ENCODE measurements around the gene FKBP2.
A peak's percentile ranks its signal among the peaks of the same experiment; 100 is the strongest.

Gene FKBP2

GRCh38 chr11:64219755-64220154 lies 21.1 kb upstream of the FKBP2 start:
- DNase-seq (ENCODE audit: low read depth) = no peak

DNA sequence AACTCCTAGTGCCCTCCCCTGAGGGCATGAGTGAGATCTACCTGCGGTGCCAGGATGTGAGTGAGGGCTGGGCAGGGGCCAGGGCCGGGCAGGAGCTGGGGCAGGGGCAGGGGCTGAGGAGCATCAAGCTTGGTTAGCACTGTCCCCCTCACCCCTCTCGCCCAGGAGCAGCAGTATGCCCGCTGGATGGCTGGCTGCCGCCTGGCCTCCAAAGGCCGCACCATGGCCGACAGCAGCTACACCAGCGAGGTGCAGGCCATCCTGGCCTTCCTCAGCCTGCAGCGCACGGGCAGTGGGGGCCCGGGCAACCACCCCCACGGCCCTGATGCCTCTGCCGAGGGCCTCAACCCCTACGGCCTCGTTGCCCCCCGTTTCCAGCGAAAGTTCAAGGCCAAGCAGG lies 20.6 kb upstream of the FKBP2 start:
- no peak for DNase-seq (ENCODE audit: low read depth)

DNA sequence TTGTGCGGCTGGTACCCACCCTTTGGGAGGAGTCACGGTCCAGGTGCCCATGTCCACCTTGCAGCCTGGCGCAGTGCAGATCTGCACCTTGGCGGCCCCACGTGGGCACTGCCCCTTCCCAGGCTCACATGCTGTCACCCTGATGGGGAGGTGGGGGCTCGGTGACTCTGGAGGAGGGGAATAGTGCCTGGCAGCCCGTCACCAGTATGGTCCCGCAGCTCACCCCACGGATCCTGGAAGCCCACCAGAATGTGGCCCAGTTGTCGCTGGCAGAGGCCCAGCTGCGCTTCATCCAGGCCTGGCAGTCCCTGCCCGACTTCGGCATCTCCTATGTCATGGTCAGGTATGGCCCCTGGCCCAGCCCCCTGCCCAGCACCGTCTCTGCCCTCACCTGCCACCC lies 20.1 kb upstream of the FKBP2 start:
- no peak for DNase-seq (ENCODE audit: low read depth)

- no peak for DNase-seq (ENCODE audit: low read depth)
Observed at GRCh38 chr11:64222651-64223000, 18.3 kb upstream of the FKBP2 start.

- no peak for DNase-seq (ENCODE audit: low read depth)
Observed at GRCh38 chr11:64223001-64223651, 17.8 kb upstream of the FKBP2 start.

- DNase-seq (ENCODE audit: low read depth) = no peak
Observed at GRCh38 chr11:64224151-64224890, 16.6 kb upstream of the FKBP2 start.

DNA sequence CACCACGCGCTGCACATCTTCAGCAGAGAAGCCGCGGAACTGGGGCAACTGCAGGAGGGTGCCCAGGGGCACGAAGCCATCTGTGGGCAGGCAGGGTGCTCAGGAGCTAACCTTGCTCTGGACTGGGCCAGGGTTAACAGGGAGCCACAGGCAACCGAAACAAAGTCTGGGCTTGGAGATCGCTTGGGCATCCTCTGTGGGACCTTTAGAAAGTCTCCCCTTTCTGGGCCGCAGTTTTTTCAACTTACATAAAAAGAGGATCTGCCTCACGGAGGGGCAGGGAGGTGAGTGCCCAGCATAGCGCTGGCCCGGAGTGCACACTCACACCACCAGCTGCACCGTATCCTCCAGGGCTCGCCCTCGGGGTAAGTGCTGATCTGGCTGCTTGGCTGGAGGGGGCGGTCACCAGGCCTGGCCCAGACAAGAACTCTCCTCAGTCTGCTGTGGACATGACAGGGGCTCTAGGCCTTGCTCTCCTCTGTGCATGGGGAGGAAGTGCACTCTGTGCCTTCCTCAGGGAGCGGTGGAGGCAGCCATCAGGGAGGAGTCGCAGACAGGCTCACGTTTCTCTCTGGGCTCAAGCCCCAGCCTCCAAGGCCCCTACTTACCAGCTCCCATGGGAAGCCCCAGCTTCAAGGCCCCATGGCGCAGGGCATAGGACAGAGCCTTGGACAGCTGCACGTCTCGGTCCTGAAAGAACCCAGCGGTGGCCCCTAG lies 15.8 kb upstream of the FKBP2 start:
- no peak for DNase-seq (ENCODE audit: low read depth)

- DNase-seq (ENCODE audit: low read depth) = peak; percentile 86
Observed at GRCh38 chr11:64225608-64226506, 15.0 kb upstream of the FKBP2 start, which contains the start of the genes NUDT22 and TRPT1. Gene NUDT22, plus strand, starts transcription at chr11:64226274. Its CDS starts 379 bp downstream, at chr11:64226653. Gene TRPT1, minus strand, starts transcription at chr11:64226186. Its CDS starts 326 bp downstream, at chr11:64225860.

DNA sequence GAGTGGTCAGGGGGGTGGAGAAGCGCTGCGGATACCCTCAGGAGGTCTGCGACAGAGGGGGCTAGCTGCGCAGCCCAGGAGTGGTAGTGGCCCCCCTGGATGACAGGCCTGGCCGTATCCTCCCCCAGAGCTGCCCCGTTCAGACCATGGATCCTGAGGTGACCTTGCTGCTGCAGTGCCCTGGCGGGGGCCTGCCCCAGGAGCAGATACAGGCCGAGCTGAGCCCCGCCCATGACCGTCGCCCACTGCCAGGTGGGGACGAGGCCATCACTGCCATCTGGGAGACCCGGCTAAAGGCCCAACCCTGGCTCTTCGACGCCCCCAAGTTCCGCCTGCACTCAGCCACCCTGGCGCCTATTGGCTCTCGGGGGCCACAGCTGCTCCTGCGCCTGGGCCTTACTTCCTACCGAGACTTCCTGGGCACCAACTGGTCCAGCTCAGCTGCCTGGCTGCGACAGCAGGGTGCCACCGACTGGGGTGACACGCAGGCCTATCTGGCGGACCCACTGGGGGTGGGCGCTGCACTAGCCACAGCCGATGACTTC lies 14.3 kb upstream of the FKBP2 start:
- DNase-seq (ENCODE audit: low read depth) = no peak

DNA sequence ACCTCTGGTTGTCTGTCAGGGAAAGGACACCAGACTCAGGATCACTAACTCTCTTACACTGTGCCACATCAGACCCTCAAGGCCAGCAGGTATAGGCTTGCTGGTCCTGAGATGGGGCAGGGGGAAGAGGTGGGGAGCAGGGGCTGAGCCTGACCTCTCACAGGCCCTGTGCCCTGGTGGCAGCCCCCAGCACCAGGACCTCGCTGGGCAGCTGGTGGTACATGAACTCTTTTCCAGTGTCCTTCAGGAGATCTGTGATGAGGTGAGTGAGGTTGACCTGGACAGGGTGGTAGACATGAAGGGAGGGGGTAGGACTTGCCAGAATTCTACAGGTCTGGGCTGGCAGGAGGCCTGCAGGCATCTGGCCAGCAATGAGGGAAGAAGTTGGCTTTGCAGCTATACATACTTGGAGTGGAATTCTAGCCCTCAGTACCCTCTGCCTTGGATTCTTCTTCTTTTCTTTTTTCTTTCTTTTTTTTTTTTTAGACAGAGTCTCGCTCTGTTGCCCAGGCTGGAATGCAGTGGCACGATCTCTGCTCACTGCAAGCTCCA lies 13.4 kb upstream of the FKBP2 start:
- no peak for DNase-seq (ENCODE audit: low read depth)

GRCh38 chr11:64229090-64229743 lies 11.7 kb upstream of the FKBP2 start:
- DNase-seq (ENCODE audit: low read depth) = no peak

DNA sequence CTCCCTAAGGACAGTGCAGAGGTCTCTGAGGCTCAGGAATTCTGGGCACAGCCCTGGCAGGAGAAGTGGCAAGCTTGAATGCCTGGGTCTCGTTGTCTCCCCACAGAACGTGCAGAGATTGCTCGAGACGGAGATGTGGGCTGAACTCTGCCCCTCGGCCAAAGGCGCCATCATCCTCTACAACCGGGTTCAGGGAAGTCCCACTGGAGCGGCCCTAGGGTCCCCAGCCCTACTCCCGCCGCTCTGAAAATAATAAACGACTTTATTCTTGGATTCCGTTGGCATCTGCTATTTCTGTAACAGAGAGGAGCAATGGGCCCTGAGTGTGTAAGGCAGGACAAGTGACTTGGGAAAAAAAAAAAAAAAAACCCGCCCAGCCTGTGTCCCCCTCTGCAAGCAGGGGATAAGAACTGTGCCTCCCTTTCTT lies 11.1 kb upstream of the FKBP2 start:
- DNase-seq (ENCODE audit: low read depth) = no peak

DNA sequence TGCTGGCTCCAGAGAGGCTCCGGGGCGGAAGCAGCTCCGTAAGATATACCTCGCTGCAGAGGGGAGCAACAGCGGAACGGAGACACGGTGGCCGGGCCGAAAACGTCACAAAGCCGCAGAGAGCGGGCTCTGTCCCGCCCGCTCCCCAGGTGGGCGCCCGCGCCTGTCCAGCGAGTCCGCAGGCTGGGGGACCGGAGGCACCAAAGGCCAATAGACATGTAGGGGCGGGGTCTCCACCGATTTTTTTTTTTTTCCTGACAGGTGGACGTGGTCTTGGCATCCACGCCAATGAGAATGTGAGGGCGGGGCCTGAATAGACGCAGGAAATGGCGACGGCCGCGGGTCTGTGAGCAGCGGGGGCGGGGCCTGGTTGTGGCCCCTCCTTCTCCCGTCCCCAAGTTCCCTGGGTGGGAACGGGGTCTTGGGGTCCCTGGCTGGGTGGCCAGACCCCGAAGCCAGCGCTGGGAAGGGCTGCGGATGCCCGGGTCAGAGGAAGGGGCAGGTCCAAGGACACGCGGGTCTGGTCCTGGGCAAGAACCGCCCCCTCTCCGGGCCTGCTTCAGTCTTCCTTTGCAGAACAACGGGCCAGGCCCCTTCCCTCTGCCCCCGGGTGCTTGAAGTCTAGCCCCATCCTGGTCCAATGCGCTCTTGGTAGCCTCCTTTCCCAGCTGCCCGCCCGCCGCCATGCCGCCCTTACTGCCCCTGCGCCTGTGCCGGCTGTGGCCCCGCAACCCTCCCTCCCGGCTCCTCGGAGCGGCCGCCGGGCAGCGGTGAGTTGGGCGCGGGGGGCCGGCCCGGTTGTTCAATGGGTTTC lies 10.5 kb upstream of the FKBP2 start, which contains the start of gene DNAJC4:
Gene DNAJC4, plus strand, starts transcription at position 378 of the 814 bp plus-strand sequence. Its CDS starts 307 bp downstream, at position 685.
- peak; percentile 77 for DNase-seq (ENCODE audit: low read depth)

DNA sequence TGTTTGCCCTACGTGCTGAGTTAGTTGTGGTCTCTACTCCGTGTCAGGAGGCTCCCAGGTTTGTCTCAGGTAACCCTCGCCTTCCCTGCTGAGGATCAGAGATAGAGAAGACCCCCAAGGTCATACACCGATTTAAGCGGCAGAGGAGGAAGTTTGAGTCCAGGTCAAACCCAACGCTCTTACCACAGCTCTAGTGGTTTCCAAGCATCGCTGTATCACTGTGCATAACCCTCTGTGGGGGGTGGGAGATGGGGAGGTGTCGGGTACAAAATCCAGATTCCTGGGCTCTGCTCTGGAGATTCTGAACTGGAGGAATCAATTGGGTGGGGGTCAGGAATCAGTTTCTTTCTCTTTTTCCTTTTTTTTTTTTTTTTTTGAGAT lies 9.9 kb upstream of the FKBP2 start:
- no peak for DNase-seq (ENCODE audit: low read depth)

DNA sequence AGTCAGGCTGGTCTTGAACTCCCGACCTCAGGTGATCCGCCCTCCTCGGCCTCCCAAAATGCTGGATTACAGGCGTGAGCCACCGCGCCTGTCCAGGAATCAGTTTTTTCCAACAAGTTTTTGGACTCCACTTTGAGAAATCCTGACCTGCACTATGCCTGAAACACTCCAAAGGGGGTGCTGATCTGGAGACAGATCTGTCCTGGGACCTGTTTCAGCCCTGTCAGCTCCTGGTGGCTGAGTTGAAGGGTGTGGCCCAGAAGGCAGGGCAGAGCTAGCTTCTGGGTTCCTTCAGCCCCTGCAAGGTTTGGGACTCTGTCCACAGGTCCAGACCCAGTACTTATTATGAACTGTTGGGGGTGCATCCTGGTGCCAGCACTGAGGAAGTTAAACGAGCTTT lies 9.3 kb upstream of the FKBP2 start:
- DNase-seq (ENCODE audit: low read depth) = no peak

DNA sequence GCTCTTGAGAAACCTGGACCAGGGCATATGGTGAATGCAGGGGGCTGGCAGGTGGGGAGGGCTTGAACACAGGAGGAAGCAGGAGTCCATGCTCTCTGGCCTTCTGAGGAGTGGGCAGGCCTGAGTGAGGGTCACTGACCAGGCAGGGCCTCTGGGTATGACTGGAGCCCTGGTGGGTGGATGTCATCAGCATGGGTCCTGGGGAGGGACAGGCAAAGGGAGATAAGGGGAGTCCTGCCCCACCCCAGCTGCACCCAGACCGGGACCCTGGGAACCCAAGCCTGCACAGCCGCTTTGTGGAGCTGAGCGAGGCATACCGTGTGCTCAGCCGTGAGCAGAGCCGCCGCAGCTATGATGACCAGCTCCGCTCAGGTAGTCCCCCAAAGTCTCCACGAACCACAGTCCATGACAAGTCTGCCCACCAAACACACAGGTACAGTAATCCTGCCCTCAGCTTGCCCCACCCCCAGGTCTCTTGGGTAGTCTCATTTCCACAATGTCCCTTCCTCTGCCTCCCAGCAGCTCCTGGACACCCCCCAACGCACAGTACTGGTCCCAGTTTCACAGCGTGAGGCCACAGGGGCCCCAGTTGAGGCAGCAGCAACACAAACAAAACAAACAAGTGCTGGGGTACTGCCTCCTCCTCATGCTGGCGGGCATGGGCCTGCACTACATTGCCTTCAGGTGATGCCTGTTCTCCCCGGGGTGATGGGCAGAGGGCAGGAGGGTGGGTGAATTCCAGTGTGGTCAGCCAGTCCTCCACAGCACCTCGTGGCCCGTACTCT lies 8.5 kb upstream of the FKBP2 start:
- no peak for DNase-seq (ENCODE audit: low read depth)

GRCh38 chr11:64232967-64233315 lies 8.0 kb upstream of the FKBP2 start:
- DNase-seq (ENCODE audit: low read depth) = no peak

DNA sequence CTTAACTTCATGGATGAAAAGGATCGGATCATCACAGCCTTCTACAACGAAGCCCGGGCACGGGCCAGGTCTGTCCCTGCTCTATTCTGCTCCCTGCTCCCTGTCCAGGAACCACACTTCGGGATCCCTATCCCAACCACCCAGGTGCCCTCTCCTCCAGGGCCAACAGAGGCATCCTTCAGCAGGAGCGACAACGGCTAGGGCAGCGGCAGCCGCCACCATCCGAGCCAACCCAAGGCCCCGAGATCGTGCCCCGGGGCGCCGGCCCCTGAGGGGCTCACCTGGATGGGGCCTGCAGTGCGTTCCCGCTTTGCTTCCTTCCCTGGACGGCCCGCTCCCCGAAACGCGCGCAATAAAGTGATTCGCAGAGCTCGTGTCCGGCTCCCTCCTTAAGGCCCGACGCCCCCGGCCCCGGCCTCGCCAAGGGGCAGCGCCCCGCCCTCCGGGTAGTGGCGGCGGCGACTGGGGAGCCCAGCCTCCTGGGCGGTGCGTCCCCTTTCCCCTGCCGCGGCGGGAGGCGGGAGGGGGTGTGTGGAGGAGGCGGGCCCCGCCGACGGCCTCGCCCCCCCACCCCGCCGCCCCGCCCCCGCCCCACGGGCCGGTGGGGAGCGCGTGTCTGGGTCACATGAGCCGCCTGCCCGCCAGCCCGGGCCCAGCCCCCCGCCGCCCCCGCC lies 6.8 kb upstream of the FKBP2 start, which contains the start of gene VEGFB:
Gene VEGFB, plus strand, starts transcription at position 672 of the 674 bp plus-strand sequence. CDS start 250 bp downstream, outside the sequence.
- DNase-seq (ENCODE audit: low read depth) = no peak

Data from stimulated activated CD8-positive, alpha-beta memory T cell treated with anti-CD3 and anti-CD28 coated beads, Interleukin-15, amount 100 ng/mL, for 1 hour (primary cell).